DOHH2 (cell line): ENCODE results near the gene CCDC154.
A peak's percentile ranks its signal among the peaks of the same experiment; 100 is the strongest.

ENCODE experiments used
- H3F3A ChIP-seq: fragments of 200-600 bp; sonication (generic), shearing (Covaris generic); 2 replicates; pipeline ENCODE4 v1.6.0; 2016; ENCODE audit warnings: antibody characterized with exemption, mild to moderate bottlenecking; ENCODE audit not compliant: control insufficient read depth, insufficient read depth
- H3K27ac ChIP-seq: fragments of 200-600 bp; sonication (generic); 2 replicates; pipeline ENCODE4 v1.5.1; 2014; ENCODE audit warnings: low read depth, mild to moderate bottlenecking, low read length, moderate library complexity
- H3K27me3 ChIP-seq: fragments of 200-600 bp; sonication (generic); 2 replicates; pipeline ENCODE4 v1.6.1; 2014; ENCODE audit warnings: mild to moderate bottlenecking, low read length, mixed read lengths; ENCODE audit not compliant: control insufficient read depth
- H3K36me3 ChIP-seq: fragments of 200-600 bp; sonication (generic); 2 replicates; pipeline ENCODE4 v1.6.1; 2014; ENCODE audit warnings: mild to moderate bottlenecking, low read length, moderate library complexity, mixed read lengths; ENCODE audit not compliant: control insufficient read depth
- H3K4me1 ChIP-seq: fragments of 200-600 bp; sonication (generic); 2 replicates; pipeline ENCODE4 v1.6.1; 2014; ENCODE audit warnings: mild to moderate bottlenecking, low read length, mixed read lengths; ENCODE audit not compliant: control insufficient read depth
- H3K4me2 ChIP-seq: fragments of 200-600 bp; sonication (generic); 2 replicates; pipeline ENCODE4 v1.6.0; 2014; ENCODE audit warnings: mild to moderate bottlenecking, low read length, moderate library complexity
- H3K4me3 ChIP-seq: fragments of 200-600 bp; sonication (generic); 2 replicates; pipeline ENCODE4 v1.5.1; 2014; ENCODE audit warnings: mild to moderate bottlenecking, low read length, mixed read lengths
- H3K79me2 ChIP-seq: fragments of 200-600 bp; sonication (generic); 2 replicates; pipeline ENCODE4 v1.6.1; 2014; ENCODE audit warnings: mild to moderate bottlenecking, low read length, mixed read lengths; ENCODE audit not compliant: control insufficient read depth
- H3K9me2 ChIP-seq: fragments of 200-600 bp; sonication (generic); replicated peaks from 2 replicates; pipeline ENCODE4 v1.6.1; 2014; ENCODE audit warnings: mild to moderate bottlenecking, low read length, mixed read lengths; ENCODE audit not compliant: control insufficient read depth
- H3K9me3 ChIP-seq: fragments of 200-600 bp; sonication (generic); 2 replicates; pipeline ENCODE4 v1.6.1; 2014; ENCODE audit warnings: antibody characterized with exemption, low read length, mixed read lengths; ENCODE audit not compliant: control insufficient read depth, insufficient read depth
- H4K20me1 ChIP-seq: fragments of 200-600 bp; sonication (generic); 2 replicates; pipeline ENCODE4 v1.6.0; 2014; ENCODE audit warnings: low read depth, mild to moderate bottlenecking, antibody characterized with exemption, low read length, moderate library complexity; ENCODE audit not compliant: control insufficient read depth, insufficient read depth
- EZH2phosphoT487 ChIP-seq: fragments of 200-600 bp; sonication (generic); IDR thresholded peaks from 2 replicates; pipeline ENCODE4 v1.6.1; 2017; ENCODE audit warnings: borderline replicate concordance, mild to moderate bottlenecking, antibody characterized with exemption, low read length, moderate library complexity, mixed read lengths
- TF ChIP-seq, protein P1 (sequence below): fragments of 200-600 bp; sonication (generic); IDR thresholded peaks from one replicate; pipeline ENCODE4 v1.5.1; 2014; ENCODE audit warnings: antibody characterized with exemption, mild to moderate bottlenecking, low read depth, low read length; ENCODE audit not compliant: poor library complexity, severe bottlenecking

The CCDC154 gene

DNA sequence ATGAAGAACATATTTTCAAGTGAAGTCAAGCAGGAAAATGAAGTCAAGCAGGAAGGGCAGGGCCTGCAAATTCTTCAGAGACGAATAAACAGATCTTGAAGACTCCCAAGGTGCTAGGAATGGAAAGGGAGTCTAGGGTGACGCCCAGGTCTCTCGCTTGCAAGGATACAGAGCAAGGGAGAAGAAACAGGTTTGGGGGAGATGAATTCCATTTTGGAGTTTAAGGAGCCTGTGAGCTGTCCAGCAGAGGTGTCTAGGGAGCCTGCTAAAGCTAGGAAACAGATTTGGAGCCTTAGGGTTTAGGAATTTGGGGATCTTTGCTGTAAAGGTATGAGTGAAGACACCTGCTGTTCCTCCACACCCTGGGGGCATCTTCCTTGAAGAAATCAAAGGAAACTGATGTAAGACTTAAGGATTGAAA is 27.8 kb downstream of the CCDC154 start:
- H3K79me2 ChIP-seq = peaks cover 53% of the 10 kb centered on the region
- H3K9me3 ChIP-seq = no peaks in the 10 kb centered on the region
- no peaks in the 10 kb centered on the region for H3K27me3 ChIP-seq
- H3K4me2 ChIP-seq = no peak overlapping the region
- H3K9me2 ChIP-seq = no peaks in the 10 kb centered on the region
- H3K4me1 ChIP-seq = peaks cover 35% of the 10 kb centered on the region
- peaks cover 11% of the 10 kb centered on the region for H3K36me3 ChIP-seq
- no peaks in the 10 kb centered on the region for H4K20me1 ChIP-seq
- H3K27ac ChIP-seq = no peak overlapping the region
- H3K4me3 ChIP-seq = no peak overlapping the region
- no peak for TF ChIP-seq EZH2phosphoT487
- TF ChIP-seq, protein P1, sequence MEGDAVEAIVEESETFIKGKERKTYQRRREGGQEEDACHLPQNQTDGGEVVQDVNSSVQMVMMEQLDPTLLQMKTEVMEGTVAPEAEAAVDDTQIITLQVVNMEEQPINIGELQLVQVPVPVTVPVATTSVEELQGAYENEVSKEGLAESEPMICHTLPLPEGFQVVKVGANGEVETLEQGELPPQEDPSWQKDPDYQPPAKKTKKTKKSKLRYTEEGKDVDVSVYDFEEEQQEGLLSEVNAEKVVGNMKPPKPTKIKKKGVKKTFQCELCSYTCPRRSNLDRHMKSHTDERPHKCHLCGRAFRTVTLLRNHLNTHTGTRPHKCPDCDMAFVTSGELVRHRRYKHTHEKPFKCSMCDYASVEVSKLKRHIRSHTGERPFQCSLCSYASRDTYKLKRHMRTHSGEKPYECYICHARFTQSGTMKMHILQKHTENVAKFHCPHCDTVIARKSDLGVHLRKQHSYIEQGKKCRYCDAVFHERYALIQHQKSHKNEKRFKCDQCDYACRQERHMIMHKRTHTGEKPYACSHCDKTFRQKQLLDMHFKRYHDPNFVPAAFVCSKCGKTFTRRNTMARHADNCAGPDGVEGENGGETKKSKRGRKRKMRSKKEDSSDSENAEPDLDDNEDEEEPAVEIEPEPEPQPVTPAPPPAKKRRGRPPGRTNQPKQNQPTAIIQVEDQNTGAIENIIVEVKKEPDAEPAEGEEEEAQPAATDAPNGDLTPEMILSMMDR = no peak
- H3F3A ChIP-seq = peaks cover 22% of the 10 kb centered on the region

DNA sequence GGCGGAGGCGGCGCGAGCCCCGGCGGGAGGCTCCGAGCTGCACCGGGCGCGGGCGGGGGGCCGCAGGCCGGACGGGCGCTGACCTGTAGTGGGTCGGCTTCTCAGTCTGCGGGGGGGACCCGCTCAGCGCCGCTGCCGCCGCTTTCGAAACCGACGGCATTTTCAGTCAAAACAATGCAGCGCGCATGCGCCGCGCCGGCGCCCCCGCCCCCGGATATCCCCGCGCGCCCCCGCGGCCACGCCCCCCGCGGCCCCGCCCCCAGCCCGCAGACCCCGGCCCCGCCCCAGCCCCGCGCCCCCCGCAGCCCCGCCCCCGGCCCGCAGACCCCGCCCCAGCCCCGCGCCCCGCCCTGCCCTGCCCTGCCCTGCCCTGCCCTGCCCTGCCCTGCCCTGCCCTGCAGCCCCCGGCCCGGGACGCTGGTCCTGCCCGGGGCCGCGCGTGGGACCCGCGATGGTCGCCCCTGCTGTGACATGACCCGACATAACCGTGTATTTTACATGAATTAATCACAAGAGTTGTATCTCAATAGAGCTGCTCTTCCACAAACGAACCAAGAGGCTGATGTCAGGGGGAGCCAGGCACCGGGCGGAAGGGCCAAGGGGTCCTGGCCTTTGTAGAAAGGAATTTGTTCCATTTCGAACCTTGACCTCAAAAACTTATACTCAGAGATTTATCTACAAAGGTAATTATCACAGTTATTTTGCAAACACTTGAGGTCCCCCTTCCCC is 29.7 kb downstream of the CCDC154 start, which contains the start of gene UNKL:
Gene UNKL, minus strand, starts transcription at position 173 of the 729 bp plus-strand sequence. Its CDS starts 13 bp downstream, at position 160.
- Histone ChIP-seq H3K27ac (0 out of 2 replicates have a peak within 1 kb of the TSS, but pooled peaks have one; percentile 18), H3K9me3 (no peaks in the 10 kb centered on the region), H3K4me2 (peak within 1 kb of the TSS; percentile 88), H3F3A (peaks cover 20% of the 10 kb centered on the region), H3K27me3 (no peaks in the 10 kb centered on the region), H3K4me1 (peaks cover 28% of the 10 kb centered on the region), H3K36me3 (peaks cover 7% of the 10 kb centered on the region), H3K4me3 (peak within 1 kb of the TSS; percentile 96), H3K9me2 (no peaks in the 10 kb centered on the region), H3K79me2 (peaks cover 44% of the 10 kb centered on the region), H4K20me1 (no peaks in the 10 kb centered on the region)
- no peak for TF ChIP-seq EZH2phosphoT487
- TF ChIP-seq, protein P1 = no peak

DNA sequence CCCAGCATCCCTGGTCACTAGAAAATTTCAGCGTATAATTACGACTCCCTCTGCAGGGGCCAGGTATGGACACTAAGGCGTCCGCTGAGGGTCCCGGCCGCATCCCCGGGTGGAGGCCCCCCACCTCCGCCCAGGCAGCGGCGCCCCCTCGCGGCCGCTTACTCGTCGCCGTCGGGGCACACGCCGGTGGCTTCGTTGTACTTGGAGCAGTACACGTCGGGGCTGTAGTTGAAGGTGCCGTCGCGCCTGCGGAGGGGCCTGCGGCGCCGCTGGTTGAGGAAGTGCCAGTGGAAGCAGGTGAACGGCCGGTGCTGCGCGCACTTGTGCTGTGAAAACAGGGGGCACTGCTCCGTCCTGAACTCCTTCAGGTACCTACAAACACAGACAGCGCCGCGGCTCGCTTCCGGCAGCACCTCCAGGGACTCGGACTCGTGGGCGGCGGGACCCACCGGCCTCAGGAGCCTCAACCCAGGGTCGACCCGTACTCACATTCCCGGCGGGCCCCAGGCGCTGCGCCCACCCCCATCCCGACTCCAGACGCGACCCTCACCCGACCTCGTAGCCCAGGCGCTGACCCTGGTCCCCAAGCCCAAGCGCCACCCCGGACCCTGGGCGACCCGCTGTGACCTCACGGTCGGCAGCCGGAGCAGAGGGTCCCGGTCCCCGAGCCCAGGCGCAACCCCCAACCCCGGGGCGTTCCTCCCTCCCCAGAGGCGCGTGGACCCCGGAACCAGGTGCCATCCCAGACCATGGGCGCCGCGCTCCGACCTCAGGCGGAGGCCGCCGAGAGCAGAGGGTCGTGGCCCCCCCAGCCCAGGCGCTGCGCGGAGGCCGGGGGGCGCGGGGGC is 30.4 kb downstream of the CCDC154 start:
- H3K9me3 ChIP-seq = no peaks in the 10 kb centered on the region
- peaks cover 22% of the 10 kb centered on the region for H3K4me1 ChIP-seq
- peaks cover 4% of the 10 kb centered on the region; the same call in 1 of the 2 replicates for H3K36me3 ChIP-seq
- H3K4me3 ChIP-seq = peak overlapping the region; percentile 96
- H3K27ac ChIP-seq = no peak overlapping the region
- no peak for TF ChIP-seq EZH2phosphoT487
- TF ChIP-seq, protein P1 = peak; percentile 83
- H3F3A ChIP-seq = peaks cover 20% of the 10 kb centered on the region
- H3K27me3 ChIP-seq = no peaks in the 10 kb centered on the region
- H3K79me2 ChIP-seq = peaks cover 36% of the 10 kb centered on the region
- H3K9me2 ChIP-seq = no peaks in the 10 kb centered on the region
- peak overlapping the region; percentile 88 for H3K4me2 ChIP-seq
- no peaks in the 10 kb centered on the region for H4K20me1 ChIP-seq
